MCF 10A (cell line): ENCODE results near the gene WNT3A. TPM values are rescaled to one million over a fixed set of nuclear protein-coding genes. Genes with fewer than 3 reads are reported as not detected.

Source experiments
- BruUV-seq: library from RNA; stranded (reverse); fragments of 400-500 nt; replicated peaks from 2 replicates; lab custom pipeline; 2021; lab: Mats Ljungman, UMichigan
- CTCF ChIA-PET: fragments of 300-600 bp; sonication (Branson Sonifier 250); formaldehyde crosslinking; extraction: SDS; loops from one replicate; lab custom pipeline; 2021; ENCODE audit warnings: antibody characterized with exemption, inconsistent platforms; lab: Yijun Ruan, JAX
- POLR2A ChIA-PET: fragments of 300-600, 350-650 bp; sonication (Branson Sonifier 250); formaldehyde crosslinking; extraction: SDS; loops from one replicate; lab custom pipeline; 2020; ENCODE audit warnings: antibody characterized with exemption, inconsistent platforms; lab: Yijun Ruan, JAX
- DNase-seq: peaks from one replicate; pipeline ENCODE4 v3.0.0-alpha.2; 2018; ENCODE audit not compliant: unreplicated experiment
- H3K27ac Mint-ChIP-seq: one replicate; pipeline ENCODE4 v1.8.0; 2022; ENCODE audit warnings: mild to moderate bottlenecking, low read depth, mixed read lengths; ENCODE audit not compliant: unreplicated experiment
- H3K27me3 Mint-ChIP-seq: one replicate; pipeline ENCODE4 v1.8.0; 2022; ENCODE audit warnings: mixed read lengths; ENCODE audit not compliant: insufficient read depth, unreplicated experiment
- H3K36me3 Mint-ChIP-seq: one replicate; pipeline ENCODE4 v1.8.0; 2022; ENCODE audit warnings: mild to moderate bottlenecking, moderate library complexity, mixed read lengths; ENCODE audit not compliant: insufficient read depth, unreplicated experiment
- H3K4me1 Mint-ChIP-seq: one replicate; pipeline ENCODE4 v1.8.0; 2022; ENCODE audit warnings: mixed read lengths; ENCODE audit not compliant: insufficient read depth, unreplicated experiment
- H3K4me3 Mint-ChIP-seq: one replicate; pipeline ENCODE4 v1.8.0; 2022; ENCODE audit warnings: mild to moderate bottlenecking, moderate library complexity, mixed read lengths; ENCODE audit not compliant: unreplicated experiment
- H3K9me3 Mint-ChIP-seq: one replicate; pipeline ENCODE4 v1.8.0; 2022; ENCODE audit warnings: mixed read lengths; ENCODE audit not compliant: unreplicated experiment
- CTCF ChIP-seq: fragments of 200-600 bp; IDR thresholded peaks from one replicate; pipeline ENCODE4 v1.8.0; 2022; ENCODE audit warnings: antibody characterized with exemption, mild to moderate bottlenecking; ENCODE audit not compliant: unreplicated experiment
- intact Hi-C: fragments of 100-400 bp; cut with micrococcal nuclease; formaldehyde crosslinking; loops from 2 replicates; pipeline ENCODE4 v1.14.1; 2022
- total RNA-seq: library from RNA; stranded (reverse); gene quantifications from 2 replicates; pipeline ENCODE4 v1.2.3, GENCODE V29; 2022

The WNT3A gene
- total RNA-seq, 1 experiment from 2014 or later, result not detected

DNA sequence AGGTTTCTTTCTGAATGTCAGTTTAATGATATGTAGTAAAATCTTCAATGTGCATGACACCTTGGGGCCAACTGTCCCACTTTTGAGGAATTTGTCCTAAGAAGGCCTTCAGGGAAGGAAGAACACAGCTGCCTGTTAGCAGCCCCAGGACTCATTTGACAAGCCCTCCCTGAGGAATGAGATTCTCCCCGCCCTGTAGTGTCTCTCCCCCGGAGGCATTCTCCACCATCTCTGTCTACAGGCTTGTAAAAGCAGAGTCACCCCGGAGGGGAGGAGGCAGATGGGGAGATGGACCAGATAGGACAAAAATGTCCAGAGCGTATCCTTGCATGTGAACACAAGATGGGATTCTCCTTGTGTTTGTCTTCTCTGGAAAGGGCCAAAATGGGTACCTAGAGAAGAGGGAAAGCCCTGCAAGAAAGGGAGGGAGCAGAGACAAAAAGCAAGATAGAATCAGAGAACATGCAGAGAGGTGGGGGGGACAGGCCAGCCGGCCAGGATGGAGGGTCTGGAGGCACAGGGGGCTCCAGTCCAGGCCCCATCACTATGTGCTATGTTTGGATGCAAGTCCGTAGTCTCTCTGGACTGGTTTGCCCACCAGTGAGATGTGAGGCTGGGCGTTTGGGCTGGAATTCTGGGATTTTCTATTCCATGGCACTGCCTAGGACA, 12.0 kb upstream of the WNT3A start:
- POLR2A ChIA-PET, result interaction anchor here (1.3 to 12.0 kb wide), 4 partner anchors 8 to 136 kb away, joined by 4 to 114 read pairs (median 12); partner anchors contain the start of genes ARF1 and WNT9A
- intact Hi-C loops, result loop anchor here (5.0 to 10.0 kb wide), 3 partner anchors 400 to 503 kb away; a partner anchor contains a TSS
- Mint-ChIP-seq H3K4me3 (no peak overlapping the region), H3K27ac (no peak overlapping the region), H3K9me3 (peaks cover 27% of the 10 kb centered on the region), H3K36me3 (no peaks in the 10 kb centered on the region), H3K4me1 (peaks cover 14% of the 10 kb centered on the region), H3K27me3 (no peaks in the 10 kb centered on the region)
- no TSS peak for BruUV-seq
- no peak for DNase-seq
- CTCF ChIA-PET, result interaction anchor here (0.7 to 1.5 kb wide), 5 partner anchors 18 to 668 kb away, joined by 3 to 7 read pairs (median 3); no protein-coding TSS in a partner anchor
- TF ChIP-seq CTCF, result no peak

DNA sequence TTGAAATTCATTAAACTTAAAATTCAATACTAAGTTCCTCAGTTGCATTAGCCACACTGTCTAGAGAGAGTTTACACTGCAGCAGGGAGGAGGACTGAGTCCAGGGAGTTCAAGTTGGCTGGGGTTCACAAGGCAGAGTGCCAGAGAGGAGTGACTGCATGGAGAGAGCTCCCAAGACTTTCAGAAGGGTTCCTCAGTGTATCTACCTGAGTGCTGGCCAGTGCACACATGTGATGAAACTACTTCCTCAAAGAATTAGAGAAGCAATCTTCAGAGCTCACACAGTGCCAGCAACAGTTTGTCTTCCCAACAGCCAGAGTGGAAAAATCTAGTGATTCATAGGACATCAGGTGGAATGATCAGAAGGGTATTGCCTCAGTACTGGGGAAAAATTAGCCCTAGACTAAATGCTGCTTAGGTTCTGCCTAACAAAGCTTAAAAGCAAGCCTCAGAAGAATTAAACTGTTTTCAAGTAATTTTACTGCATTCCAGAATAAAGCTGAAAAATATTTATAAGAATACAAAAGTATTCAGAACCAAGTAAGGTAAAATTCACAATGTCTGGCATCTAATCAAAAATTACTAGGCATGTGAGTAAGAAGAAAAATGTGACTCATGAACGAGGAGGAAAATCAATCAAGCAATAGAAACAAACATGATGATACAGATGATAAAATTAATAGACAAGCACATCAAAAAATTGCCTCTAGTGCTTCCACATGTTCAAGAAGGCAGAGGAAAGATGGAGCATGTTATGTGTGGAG, 10.4 kb upstream of the WNT3A start:
- ChIA-PET CTCF (interaction anchor here (0.6 to 4.9 kb wide), 13 partner anchors 17 to 515 kb away, joined by 3 to 87 read pairs (median 4); partner anchors contain the start of genes JMJD4 and SNAP47), POLR2A (interaction anchor here (0.6 to 12.0 kb wide), 21 partner anchors 10 to 479 kb away, joined by 3 to 114 read pairs (median 4); partner anchors contain the start of genes ARF1, IBA57, JMJD4 and SNAP47)
- no peak overlapping the region for H3K27ac Mint-ChIP-seq
- intact Hi-C loops, result loop anchor here (5.0 to 10.0 kb wide), 3 partner anchors 398 to 501 kb away; a partner anchor contains a TSS
- H3K4me1 Mint-ChIP-seq, result peaks cover 14% of the 10 kb centered on the region
- DNase-seq, result peak; percentile 91
- no peak overlapping the region for H3K4me3 Mint-ChIP-seq
- BruUV-seq, result no TSS peak
- H3K36me3 Mint-ChIP-seq, result no peaks in the 10 kb centered on the region
- no peaks in the 10 kb centered on the region for H3K27me3 Mint-ChIP-seq
- TF ChIP-seq CTCF, result no peak
- peaks cover 25% of the 10 kb centered on the region for H3K9me3 Mint-ChIP-seq

GRCh38 chr1:227998374-227999055, 8.3 kb upstream of the WNT3A start:
- no TSS peak for BruUV-seq
- peaks cover 14% of the 10 kb centered on the region for H3K4me1 Mint-ChIP-seq
- POLR2A ChIA-PET, result interaction anchor here (0.7 to 12.0 kb wide), 17 partner anchors 15 to 459 kb away, joined by 3 to 114 read pairs (median 4); partner anchors contain the start of genes ARF1, IBA57 and MRPL55
- H3K9me3 Mint-ChIP-seq, result peaks cover 17% of the 10 kb centered on the region
- peaks cover under 1% of the 10 kb centered on the region for H3K36me3 Mint-ChIP-seq
- no peaks in the 10 kb centered on the region for H3K27me3 Mint-ChIP-seq
- H3K27ac Mint-ChIP-seq, result no peak overlapping the region
- no peak overlapping the region for H3K4me3 Mint-ChIP-seq
- CTCF ChIA-PET, result interaction anchor here (0.5 to 4.9 kb wide), 54 partner anchors 9 to 550 kb away, joined by 3 to 87 read pairs (median 6); partner anchors contain the start of genes ARF1, IBA57 and MRPL55
- DNase-seq, result no peak
- TF ChIP-seq CTCF, result no peak
- intact Hi-C loops, result loop anchor here (1.0 to 10.0 kb wide), 9 partner anchors 76 to 517 kb away; a partner anchor contains a TSS
